Ishikawa (cell line): ENCODE data around the gene STK32C.

Experiments
- CEBPB ChIP-seq: IDR thresholded peaks from 2 replicates; pipeline ENCODE4 v1.6.1; 2012
- CREB1 ChIP-seq: IDR thresholded peaks from 2 replicates; pipeline ENCODE4 v1.6.1; 2012; ENCODE audit warnings: low read depth
- EGR1 ChIP-seq: IDR thresholded peaks from 2 replicates; pipeline ENCODE4 v1.6.1; 2012
- EP300 ChIP-seq: IDR thresholded peaks from 2 replicates; pipeline ENCODE4 v1.6.1; 2012; ENCODE audit warnings: borderline replicate concordance
- FOXM1 ChIP-seq: IDR thresholded peaks from 2 replicates; pipeline ENCODE4 v1.6.1; 2012; ENCODE audit warnings: low read depth, borderline replicate concordance
- MAX ChIP-seq: IDR thresholded peaks from 2 replicates; pipeline ENCODE4 v1.6.1; 2012
- NFIC ChIP-seq: IDR thresholded peaks from 2 replicates; pipeline ENCODE4 v1.6.1; 2012
- RAD21 ChIP-seq: IDR thresholded peaks from 2 replicates; pipeline ENCODE4 v1.6.1; 2012; ENCODE audit warnings: low read depth
- REST ChIP-seq: IDR thresholded peaks from 2 replicates; pipeline ENCODE4 v1.6.1; 2012; ENCODE audit warnings: low read depth, mild to moderate bottlenecking
- TAF1 ChIP-seq: IDR thresholded peaks from 2 replicates; pipeline ENCODE4 v1.6.1; 2012; ENCODE audit warnings: low read depth, mild to moderate bottlenecking
- TCF12 ChIP-seq: IDR thresholded peaks from 2 replicates; pipeline ENCODE4 v1.6.1; 2012; ENCODE audit warnings: low read depth
- TEAD4 ChIP-seq: IDR thresholded peaks from 2 replicates; pipeline ENCODE4 v1.6.1; 2012
- USF1 ChIP-seq: IDR thresholded peaks from 2 replicates; pipeline ENCODE4 v1.6.1; 2012
- YY1 ChIP-seq: IDR thresholded peaks from 2 replicates; pipeline ENCODE4 v1.6.1; 2012; ENCODE audit warnings: low read depth
- ZBTB7A ChIP-seq: IDR thresholded peaks from 2 replicates; pipeline ENCODE4 v1.6.1; 2012; ENCODE audit warnings: low read depth

Gene STK32C

GRCh38 chr10:132189810-132190422 is 117.8 kb downstream of the STK32C start:
- TF ChIP-seq FOXM1 (no peak), REST (no peak), ZBTB7A (no peak), CEBPB (no peak), TAF1 (no peak), TEAD4 (no peak), RAD21 (no peak), TCF12 (no peak), CREB1 (no peak), EP300 (no peak), NFIC (no peak), EGR1 (no peak), USF1 (no peak), YY1 (no peak)

GRCh38 chr10:132189016-132189415 is 118.7 kb downstream of the STK32C start:
- TF ChIP-seq USF1 (no peak), EP300 (no peak), TEAD4 (no peak), NFIC (no peak), MAX (no peak), EGR1 (no peak), REST (no peak), TAF1 (no peak), YY1 (no peak), CEBPB (no peak), TCF12 (no peak), CREB1 (no peak), ZBTB7A (no peak), RAD21 (no peak), FOXM1 (no peak)

- TF ChIP-seq EP300 (no peak), TAF1 (no peak), EGR1 (no peak), ZBTB7A (no peak), YY1 (no peak), TCF12 (no peak), TEAD4 (no peak), NFIC (no peak), USF1 (no peak), MAX (no peak), REST (no peak)
Observed at GRCh38 chr10:132188331-132188730, 119.4 kb downstream of the STK32C start.
